Mucosa of gallbladder (tissue), 1 donor: Measurements from ENCODE around the gene NDUFAF7. TPM values are rescaled to one million over a fixed set of nuclear protein-coding genes. Genes with fewer than 3 reads are reported as not detected.
"Not testable (repeated sequence)": the region's sequence is repeated elsewhere in the genome, so short reads cannot be mapped to it uniquely, and the experiment has no call there.

Source experiments
- DNase-seq: peaks from one replicate; pipeline ENCODE4 v3.0.0-alpha.2; 2020; ENCODE audit warnings: low spot score
- total RNA-seq: library from RNA; stranded (reverse); gene quantifications from one replicate; pipeline ENCODE4 v1.2.1, GENCODE V29; 2021
- donor health status: DM: no; HTN: no; CAD: no.

Gene NDUFAF7
- total RNA-seq, 1 donor from 2014 or later, result 11.4 TPM

DNA sequence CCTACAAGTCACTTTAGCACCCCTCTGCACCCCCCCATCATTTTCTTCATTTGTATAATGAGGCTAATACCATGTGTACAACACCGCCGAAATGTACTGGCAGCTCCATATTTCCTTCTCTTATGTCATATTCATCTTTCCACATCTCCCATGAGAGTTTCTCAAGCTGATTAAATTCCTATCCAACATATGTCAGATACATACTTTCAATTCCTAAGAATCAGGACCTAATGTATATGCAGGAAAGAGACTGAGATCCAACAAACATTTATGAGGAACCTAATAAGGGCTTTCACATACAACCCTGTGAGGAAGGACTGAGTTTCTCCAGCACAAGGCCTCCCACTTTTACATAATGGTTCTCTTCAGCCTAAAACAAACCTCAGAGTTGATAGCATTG, 51.3 kb downstream of the NDUFAF7 start:
- DNase-seq, result no peak

DNA sequence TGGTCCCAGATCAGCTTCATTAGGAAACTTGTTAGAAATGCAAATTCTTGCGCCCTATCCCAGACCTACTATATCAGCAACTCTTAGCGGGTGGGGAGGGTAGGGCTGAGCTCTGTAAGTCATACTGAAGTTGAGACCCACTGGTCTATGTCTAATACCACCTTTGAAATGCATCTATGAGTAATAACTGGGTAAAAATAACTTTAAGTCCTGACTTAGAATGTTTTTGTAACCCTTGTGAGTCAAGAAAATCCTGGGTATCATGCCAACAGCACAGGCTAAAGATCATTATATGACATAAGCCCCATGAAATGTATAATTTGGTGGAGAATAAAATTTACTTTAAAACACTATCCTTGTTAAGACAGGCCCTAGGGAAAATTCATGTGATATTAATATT, 51.7 kb downstream of the NDUFAF7 start:
- no peak for DNase-seq

DNA sequence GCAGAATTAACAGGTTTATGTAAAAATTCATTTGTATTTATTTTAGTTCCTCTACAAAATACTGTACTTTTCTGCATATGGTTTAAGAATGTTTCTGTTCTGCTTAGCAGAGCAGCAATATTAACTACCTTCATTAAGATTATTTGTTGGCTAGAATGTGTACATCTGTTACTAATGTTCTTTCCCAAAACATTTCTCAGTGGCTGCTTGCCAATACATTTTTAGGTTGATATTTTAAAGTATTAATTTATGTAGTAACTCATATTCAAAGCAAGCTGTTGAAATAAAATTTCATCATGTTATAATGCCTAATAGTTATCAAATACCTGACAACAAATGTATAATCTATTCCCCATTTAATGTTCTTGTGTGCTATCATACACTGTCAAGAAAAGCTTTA, 52.9 kb downstream of the NDUFAF7 start:
- no peak for DNase-seq

DNA sequence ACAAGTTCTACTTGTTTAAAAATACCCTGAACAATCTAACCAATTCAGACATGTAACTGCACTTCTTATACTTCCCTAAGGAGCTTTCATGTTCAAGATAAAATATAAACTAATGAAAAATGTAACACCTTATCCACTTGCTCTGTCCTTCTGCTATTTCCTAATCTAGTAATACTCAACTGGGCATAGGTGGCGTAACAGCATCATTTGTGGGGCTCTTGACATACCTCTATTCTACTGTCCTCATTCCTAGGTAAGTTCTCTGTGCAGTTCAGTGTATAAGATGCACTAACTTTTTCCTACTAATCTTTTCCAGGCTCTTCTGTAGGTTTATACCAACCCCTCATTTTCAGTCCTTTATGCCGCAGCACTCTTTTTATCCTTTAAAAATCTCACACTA, 56.5 kb downstream of the NDUFAF7 start:
- no peak for DNase-seq

DNA sequence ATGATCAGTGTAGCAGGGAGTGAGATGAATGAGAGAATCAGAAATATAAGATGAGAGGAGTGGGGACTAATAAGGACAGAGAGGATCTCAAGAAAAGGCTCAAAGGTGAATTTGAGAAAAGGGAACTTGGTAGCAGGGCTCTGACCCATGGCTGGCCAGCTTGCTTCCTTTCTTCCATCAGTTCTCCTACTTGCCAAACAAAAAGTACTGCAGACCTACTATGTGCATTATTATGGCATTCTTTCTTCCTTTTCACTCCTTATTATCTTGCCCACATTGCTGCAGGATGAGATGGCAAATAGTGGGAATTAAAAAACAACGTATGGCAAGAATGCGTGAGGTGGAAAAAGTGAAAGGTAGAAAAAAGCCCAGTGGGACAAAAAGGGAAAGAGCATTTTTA, 60.2 kb downstream of the NDUFAF7 start:
- DNase-seq, result no peak

DNA sequence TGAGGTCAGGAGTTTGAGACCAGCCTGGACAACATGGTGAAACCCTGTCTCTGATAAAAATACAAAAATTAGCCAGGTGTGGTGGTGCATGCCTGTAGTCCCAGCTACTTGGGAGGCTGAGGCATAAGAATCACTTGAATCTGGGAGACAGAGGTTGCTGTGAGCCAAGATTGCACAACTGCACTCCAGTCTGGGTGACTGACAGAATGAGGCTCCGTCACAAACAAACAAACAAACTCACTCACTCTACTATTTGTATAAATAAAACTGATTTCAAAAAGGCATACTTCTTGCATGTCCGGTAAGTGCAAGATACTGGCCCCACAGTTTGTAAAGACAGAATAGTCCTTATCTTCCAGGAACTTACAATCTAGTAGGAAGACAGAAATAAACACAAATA, 63.4 kb downstream of the NDUFAF7 start:
- DNase-seq, result not testable (repeated sequence)

DNA sequence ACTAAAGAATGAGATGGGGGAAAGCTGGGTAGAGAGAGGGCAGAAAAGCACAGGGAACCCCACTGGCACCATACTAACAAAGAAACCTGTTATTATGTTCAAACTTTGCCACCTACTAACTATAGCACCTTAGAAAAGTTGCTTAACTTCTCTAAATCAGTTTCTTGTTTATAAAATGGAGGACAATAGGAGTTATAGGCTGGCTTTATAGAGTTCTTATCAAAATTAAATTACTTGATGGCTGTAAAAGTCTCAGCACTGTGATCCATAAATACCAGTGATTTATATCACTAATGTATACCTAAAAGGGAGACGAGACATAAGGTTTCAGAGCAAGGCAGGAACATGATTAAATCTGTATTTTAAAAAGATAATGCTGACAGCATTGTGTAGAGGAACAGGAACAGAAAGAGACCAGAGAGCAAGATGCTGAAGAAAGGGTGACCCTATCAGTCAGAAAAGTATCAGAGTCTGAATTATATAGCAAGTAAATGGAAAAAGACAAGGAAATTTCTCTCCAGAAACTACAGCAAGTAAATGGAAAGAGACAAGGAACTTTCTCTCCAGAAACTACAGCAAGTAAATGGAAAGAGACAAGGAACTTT, 64.1 kb downstream of the NDUFAF7 start:
- DNase-seq, result no peak

DNA sequence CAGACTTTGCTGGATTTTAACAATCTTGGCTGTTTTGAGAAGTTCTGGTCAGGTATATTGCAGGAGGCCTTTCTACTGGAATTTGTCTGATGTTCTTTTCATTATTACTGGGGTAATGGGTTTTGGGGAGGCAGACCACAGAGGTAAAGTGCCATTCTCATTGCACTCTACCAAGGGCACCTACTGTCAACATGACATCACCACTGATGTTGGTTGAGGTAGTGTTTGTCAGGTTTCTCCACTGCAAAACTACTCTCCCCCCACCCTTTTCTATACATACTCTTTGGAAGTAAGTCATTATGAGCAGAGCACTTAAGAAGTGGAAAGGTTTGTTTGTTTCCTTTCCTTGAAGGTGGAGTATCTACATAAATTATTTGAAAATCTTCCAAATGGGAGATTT, 66.2 kb downstream of the NDUFAF7 start:
- DNase-seq, result no peak

Other genes with a start within 250 kb of the NDUFAF7 start
- gene HEATR5B, start 147.3 kb upstream of the NDUFAF7 start, total RNA-seq, result 22.4 TPM
- gene GPATCH11, start 147.1 kb upstream of the NDUFAF7 start, total RNA-seq, result 5.8 TPM
- gene EIF2AK2, start 74.7 kb upstream of the NDUFAF7 start, total RNA-seq, result 28.7 TPM
- gene SULT6B1, start 43.0 kb upstream of the NDUFAF7 start, total RNA-seq, result not detected
- gene CEBPZOS, start 35.2 kb upstream of the NDUFAF7 start, total RNA-seq, result 45.9 TPM
- 29.2 TPM for gene CEBPZ, start 62 bp upstream of the NDUFAF7 start, total RNA-seq
- 23.9 TPM for gene PRKD3, start 93.2 kb downstream of the NDUFAF7 start, total RNA-seq
- gene QPCT, start 113.0 kb downstream of the NDUFAF7 start, total RNA-seq, result 7.9 TPM